Prostate gland (tissue), 2 donors: ENCODE results near the gene ARMC3.

Experiments
- CTCF ChIP-seq, 4 experiments: fragments of 200-600 bp in 2 of 4; fragments of 450-650 bp in 2 of 4; sonication (generic) in 2 of 4; IDR thresholded peaks; 1 replicate in 3 of 4; 2 replicates in 1 of 4; pipeline ENCODE4 v1.5.1; 2016 to 2019; ENCODE audit warnings: antibody characterized with exemption in 4 of 4, mild to moderate bottlenecking in 2 of 4, moderate library complexity in 2 of 4
- POLR2A ChIP-seq: fragments of 450-650 bp; IDR thresholded peaks from one replicate; pipeline ENCODE4 v1.6.1; 2016; ENCODE audit warnings: antibody characterized with exemption, mild to moderate bottlenecking
- POLR2AphosphoS5 ChIP-seq: sonication (generic); formaldehyde crosslinking; IDR thresholded peaks from one replicate; pipeline ENCODE4 v1.6.1; 2017; ENCODE audit warnings: antibody characterized with exemption

GRCh38 chr10:23079700-23080099, 151.8 kb downstream of the ARMC3 start:
- TF ChIP-seq CTCF (IDR thresholded peaks at IDR 0.05) (no peak), POLR2A (no peak), POLR2AphosphoS5 (no peak)
